Measurements from ENCODE around the gene HLA-DRA.

Gene HLA-DRA

GRCh38 chr6:32483968-32484613 is 44.4 kb downstream of the HLA-DRA start:
- no peak for DNase-seq

DNA sequence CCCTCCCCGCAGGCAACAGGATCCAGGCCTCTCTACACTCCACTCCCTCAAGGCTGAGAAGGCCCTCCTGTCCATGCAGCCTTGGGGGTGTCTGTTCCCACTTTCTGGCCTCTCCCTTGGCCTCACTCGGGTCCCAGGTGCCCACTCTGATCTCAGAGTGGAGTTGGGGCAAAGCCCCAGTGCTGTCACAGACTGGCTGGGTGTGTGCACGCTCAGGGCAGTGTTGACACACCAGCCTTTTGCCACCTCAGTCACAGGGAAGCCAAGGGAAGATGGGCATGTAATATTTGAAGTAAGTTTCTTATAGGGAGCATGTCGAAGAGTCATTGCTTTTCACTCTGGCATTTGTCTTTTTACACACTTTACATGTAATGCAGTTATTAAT is 44.9 kb downstream of the HLA-DRA start:
- DNase-seq: no peak

DNA sequence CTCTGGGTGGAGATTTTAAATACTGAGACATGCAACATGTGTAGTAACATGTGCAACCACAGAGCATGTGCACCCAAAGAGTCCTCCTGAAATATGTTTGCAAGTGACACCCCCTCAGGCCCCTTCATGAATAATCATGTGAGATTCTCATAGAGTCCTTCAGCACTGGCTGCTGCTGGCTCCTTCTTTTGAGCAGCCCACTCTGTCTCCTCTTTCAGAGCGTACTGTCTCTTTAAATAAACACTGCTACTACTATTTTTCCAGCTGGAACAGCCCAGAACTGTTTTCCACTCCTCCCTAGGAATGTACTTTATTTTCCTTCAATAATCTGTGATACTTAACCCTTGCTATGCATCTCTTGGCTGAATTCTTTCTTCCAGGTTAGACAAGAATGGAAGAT is 48.4 kb downstream of the HLA-DRA start:
- no peak for DNase-seq

DNA sequence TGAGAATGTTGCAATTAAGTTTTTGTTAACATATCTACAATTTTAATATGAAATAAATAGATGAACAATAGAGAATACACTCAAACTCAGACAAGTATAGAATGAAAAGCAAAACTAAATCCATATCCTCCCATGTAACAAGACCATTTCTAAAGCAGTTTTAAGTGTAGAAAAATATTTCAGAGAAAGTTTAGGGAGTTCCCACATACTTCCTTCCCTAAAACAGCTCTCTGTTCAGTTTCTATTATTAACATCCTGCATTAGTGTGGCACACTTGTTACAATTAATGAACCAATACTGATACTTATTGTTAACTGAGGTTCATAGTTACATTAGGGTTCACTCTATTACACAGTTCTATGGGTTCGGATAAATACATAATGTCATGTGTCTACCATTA is 52.0 kb downstream of the HLA-DRA start:
- DNase-seq: no peak

GRCh38 chr6:32492351-32492750 is 52.7 kb downstream of the HLA-DRA start:
- DNase-seq: no peak
